ENCODE measurements around the gene ARHGAP30.
"Not testable (repeated sequence)": the region's sequence is repeated elsewhere in the genome, so short reads cannot be mapped to it uniquely, and the experiment has no call there.

ARHGAP30 gene

GRCh38 chr1:161069731-161070270, at the start of gene ARHGAP30:
TSS of gene ARHGAP30 (minus strand) at chr1:161069891. CDS start at chr1:161069624, 267 bp downstream.
- peak in 36 of 56 donors; percentile 2 to 54 (median 24) for DNase-seq

GRCh38 chr1:161117759-161118581, 48.3 kb upstream of the ARHGAP30 start, which contains the start of the genes NIT1 and PFDN2:
TSS of gene NIT1 (plus strand) at chr1:161118105. CDS start at chr1:161118177, 72 bp downstream.
TSS of gene PFDN2 (minus strand) at chr1:161118037. CDS start at chr1:161118026, 11 bp downstream.
- peak; percentile 17 to 91 (median 74) for DNase-seq

GRCh38 chr1:161115961-161116360, 46.3 kb upstream of the ARHGAP30 start:
- DNase-seq: not testable (repeated sequence)

- DNase-seq: no peak
Observed at GRCh38 chr1:161115132-161115711, 45.5 kb upstream of the ARHGAP30 start.

GRCh38 chr1:161114556-161114955, 44.9 kb upstream of the ARHGAP30 start:
- no peak for DNase-seq

- no peak for DNase-seq
Observed at GRCh38 chr1:161113915-161114314, 44.2 kb upstream of the ARHGAP30 start.

GRCh38 chr1:161111527-161111926, 41.8 kb upstream of the ARHGAP30 start:
- DNase-seq: no peak

GRCh38 chr1:161111117-161111516, 41.4 kb upstream of the ARHGAP30 start:
- no peak for DNase-seq

GRCh38 chr1:161106431-161106830, 36.7 kb upstream of the ARHGAP30 start:
- DNase-seq: no peak

GRCh38 chr1:161100556-161100955, 30.9 kb upstream of the ARHGAP30 start:
- no peak for DNase-seq

- no peak for DNase-seq
Observed at GRCh38 chr1:161099090-161099802, 29.6 kb upstream of the ARHGAP30 start.

- peak in 53 of 56 donors; percentile 16 to 85 (median 67) for DNase-seq
Observed at GRCh38 chr1:161098210-161099068, 28.7 kb upstream of the ARHGAP30 start, which contains the start of gene KLHDC9. TSS of gene KLHDC9 (plus strand) at chr1:161098361. CDS start at chr1:161098536, 175 bp downstream.

- no peak for DNase-seq
Observed at GRCh38 chr1:161096530-161096929, 26.8 kb upstream of the ARHGAP30 start.

GRCh38 chr1:161096015-161096414, 26.3 kb upstream of the ARHGAP30 start:
- no peak for DNase-seq

- no peak for DNase-seq
Observed at GRCh38 chr1:161095230-161095629, 25.5 kb upstream of the ARHGAP30 start.

GRCh38 chr1:161094481-161094880, 24.8 kb upstream of the ARHGAP30 start:
- no peak for DNase-seq

GRCh38 chr1:161092621-161093028, 22.9 kb upstream of the ARHGAP30 start:
- DNase-seq: no peak

GRCh38 chr1:161091796-161092507, 22.3 kb upstream of the ARHGAP30 start:
- no peak for DNase-seq

- no peak for DNase-seq
Observed at GRCh38 chr1:161091093-161091492, 21.4 kb upstream of the ARHGAP30 start.

GRCh38 chr1:161090617-161091016, 20.9 kb upstream of the ARHGAP30 start:
- no peak for DNase-seq
